GM12878 (cell line): ENCODE measurements around the gene PRR12. TPM values are rescaled to one million over a fixed set of nuclear protein-coding genes. Genes with fewer than 3 reads are reported as not detected.

Source experiments
- ATF3 ChIP-seq: IDR thresholded peaks from 2 replicates; pipeline ENCODE4 v1.6.1; 2011; ENCODE audit warnings: low read depth, mild to moderate bottlenecking, low read length, moderate library complexity, borderline replicate concordance; ENCODE audit errors: extremely low read depth
- CBX3 ChIP-seq: fragments of 200-600 bp; sonication (generic); IDR thresholded peaks from 2 replicates; pipeline ENCODE4 v1.6.1; 2016; ENCODE audit warnings: low read depth, borderline replicate concordance
- CTCF ChIP-seq, 3 experiments: IDR thresholded peaks in 2 of 3; conservative IDR thresholded peaks in 1 of 3; 2 replicates each; pipeline ENCODE4 v1.5.1; 2011; ENCODE audit warnings: low read depth in 3 of 3, low read length in 3 of 3, mild to moderate bottlenecking in 3 of 3, control low read depth in 2 of 3, moderate library complexity in 2 of 3, inconsistent platforms in 1 of 3, mixed read lengths in 1 of 3; ENCODE audit not compliant: control insufficient read depth in 2 of 3, insufficient read depth in 1 of 3; ENCODE audit errors: extremely low read depth in 1 of 3
- E2F4 ChIP-seq: IDR thresholded peaks from 2 replicates; pipeline ENCODE4 v1.6.1; 2012; ENCODE audit warnings: low read depth, low read length, improper control_type of control experiment
- EED ChIP-seq: sonication (generic); IDR thresholded peaks from 2 replicates; pipeline ENCODE4 v1.6.1; 2016; ENCODE audit warnings: antibody characterized with exemption, low read depth
- HSF1 ChIP-seq: fragments of 150-350 bp; IDR thresholded peaks from 2 replicates; pipeline ENCODE4 v1.6.1; 2014; ENCODE audit warnings: mild to moderate bottlenecking, low read depth, low read length
- IKZF2 ChIP-seq, 2 experiments: fragments of 450-650 bp; IDR thresholded peaks; 2 replicates each; pipeline ENCODE4 v1.6.1; 2017; ENCODE audit warnings: mild to moderate bottlenecking in 2 of 2, moderate library complexity in 2 of 2
- KDM1A ChIP-seq: fragments of 200-600 bp; sonication (generic); IDR thresholded peaks from 2 replicates; pipeline ENCODE4 v1.6.1; 2016; ENCODE audit warnings: borderline replicate concordance
- KLF5 ChIP-seq: fragments of 450-650 bp; IDR thresholded peaks from 2 replicates; pipeline ENCODE4 v1.6.1; 2014; ENCODE audit warnings: mild to moderate bottlenecking; ENCODE audit not compliant: partially characterized antibody
- MXI1 ChIP-seq: fragments of 150-350 bp; IDR thresholded peaks from 2 replicates; pipeline ENCODE4 v1.6.1; 2011; ENCODE audit warnings: low read depth, mild to moderate bottlenecking, inconsistent platforms, low read length, improper control_type of control experiment
- NKRF ChIP-seq: fragments of 450-650 bp; conservative IDR thresholded peaks from 2 replicates; pipeline ENCODE4 v1.6.1; 2017; ENCODE audit warnings: mild to moderate bottlenecking, moderate library complexity
- PBX3 ChIP-seq: IDR thresholded peaks from 2 replicates; pipeline ENCODE4 v1.6.1; 2011; ENCODE audit warnings: mild to moderate bottlenecking, low read depth, low read length, moderate library complexity; ENCODE audit not compliant: insufficient replicate concordance
- PML ChIP-seq: IDR thresholded peaks from 2 replicates; pipeline ENCODE4 v1.6.1; 2012; ENCODE audit warnings: low read length, inconsistent platforms
- RFX5 ChIP-seq: IDR thresholded peaks from 2 replicates; pipeline ENCODE4 v1.6.1; 2011; ENCODE audit warnings: low read depth, low read length, improper control_type of control experiment
- SP1 ChIP-seq: IDR thresholded peaks from one replicate; pipeline ENCODE4 v1.6.1; 2011; ENCODE audit warnings: low read depth, low read length
- SRF ChIP-seq, 2 experiments: IDR thresholded peaks; 2 replicates each; pipeline ENCODE4 v1.6.1; 2011; ENCODE audit warnings: low read depth in 2 of 2, low read length in 2 of 2, mild to moderate bottlenecking in 1 of 2, moderate library complexity in 1 of 2
- TCF12 ChIP-seq: IDR thresholded peaks from 2 replicates; pipeline ENCODE4 v1.6.1; 2011; ENCODE audit warnings: low read depth, mild to moderate bottlenecking, low read length
- TCF3 ChIP-seq: IDR thresholded peaks from 2 replicates; pipeline ENCODE4 v1.6.1; 2012; ENCODE audit warnings: low read depth, mild to moderate bottlenecking, low read length, borderline replicate concordance; ENCODE audit not compliant: insufficient read depth
- polyA plus RNA-seq, 11 experiments: library from polyadenylated mRNA; depleted of rRNA in 4 of 11; unstranded in 6 of 11; stranded (reverse) in 5 of 11; fragments of >200 nt; fragmentation: Nextera tagmentation in 4 of 11; fragmentation: Illumina TruSeq in 1 of 11; extraction: Ambion mirVana in 4 of 11; extraction: Trizol in 1 of 11; gene quantifications; 1 replicate in 1 of 11; 2 replicates in 10 of 11; pipeline versions ENCODE4 v1.2.1 to v1.2.3, GENCODE V29; 2011 to 2016; ENCODE audit warnings: inconsistent platforms in 2 of 11, missing spikeins in 2 of 11, low read depth in 1 of 11
- total RNA-seq, 4 experiments: library from RNA; depleted of rRNA in 3 of 4; stranded (reverse); fragments of >200 nt in 3 of 4; fragmentation: Illumina TruSeq in 1 of 4; extraction: Trizol in 1 of 4; gene quantifications; 2 replicates each; pipeline versions ENCODE4 v1.2.1 to v1.2.3, GENCODE V29; 2013 to 2021

PRR12 gene
- total and polyA plus RNA-seq, 10 of the 15 experiments (the other 5 are each of a cell fraction or from before 2014, with no cell fraction given): 0.02 to 25.3 (median 1.6) TPM

- TF ChIP-seq CTCF (IDR thresholded peaks at IDR 0.05 in 2 of 3, conservative IDR thresholded peaks at IDR 0.05 in 1 of 3; ENCODE audit: control insufficient read depth in 2 of 3, extremely low read depth in 1 of 3, insufficient read depth in 1 of 3, low read depth in 3 of 3, low read length in 3 of 3) (no peak), PML (no peak), TCF3 (no peak), HSF1 (0 out of 2 replicates have a peak, but pooled peaks have one; percentile 48), RFX5 (peak; percentile 54; the same call in 1 of the 2 replicates), KLF5 (peak; percentile 75), EED (no peak), MXI1 (no peak; the same call in 1 of the 2 replicates), NKRF (0 out of 2 replicates have a peak, but pooled peaks have one; percentile 30), CBX3 (no peak), TCF12 (no peak), KDM1A (no peak), SRF (IDR thresholded peaks at IDR 0.05; ENCODE audit: low read depth in 2 of 2, low read length in 2 of 2) (peak in 1 of 2 experiments; percentile 61; a peak in 1 of 4 replicates), SP1 (peak; percentile 94), PBX3 (no peak), ATF3 (peak; percentile 66; the same call in 1 of the 2 replicates), E2F4 (peak; percentile 66; the same call in 1 of the 2 replicates), IKZF2 (IDR thresholded peaks at IDR 0.05) (no peak)
Observed at GRCh38 chr19:49641688-49642491, 50.9 kb downstream of the PRR12 start, which contains the start of gene SCAF1 (continued).
